HG02571 (cell line): ENCODE measurements around the gene SUMF2.
"Not testable (repeated sequence)": the region's sequence is repeated elsewhere in the genome, so short reads cannot be mapped to it uniquely, and the experiment has no call there.

Experiments
- ATAC-seq: cut with Tn5 transposase; IDR thresholded peaks from one replicate; pipeline ENCODE4 v1.9.1; 2021; ENCODE audit warnings: mild to moderate bottlenecking, moderate library complexity; ENCODE audit not compliant: unreplicated experiment

The SUMF2 gene

GRCh38 chr7:56063882-56064625 lies at the start of gene SUMF2:
SUMF2 (plus strand) TSS chr7:56064286; CDS start chr7:56064312, 26 bp downstream.
- peak; percentile 93 for ATAC-seq

- ATAC-seq = not testable (repeated sequence)
These were observed 47.1 kb upstream of the SUMF2 start for GRCh38 chr7:56017015-56017414.

GRCh38 chr7:56019501-56019900 lies 44.6 kb upstream of the SUMF2 start:
- ATAC-seq = no peak

GRCh38 chr7:56023500-56023899 lies 40.6 kb upstream of the SUMF2 start:
- ATAC-seq = no peak

- no peak for ATAC-seq
These were observed 37.5 kb upstream of the SUMF2 start for GRCh38 chr7:56026538-56026937.

GRCh38 chr7:56028942-56029630 lies 35.0 kb upstream of the SUMF2 start:
- ATAC-seq = no peak

- ATAC-seq = no peak
These were observed 33.7 kb upstream of the SUMF2 start for GRCh38 chr7:56030340-56030739.

- ATAC-seq = not testable (repeated sequence)
These were observed 32.5 kb upstream of the SUMF2 start for GRCh38 chr7:56031556-56031955.

- ATAC-seq = not testable (repeated sequence)
These were observed 31.5 kb upstream of the SUMF2 start for GRCh38 chr7:56032578-56032977.

- ATAC-seq = peak; percentile 97
These were observed 30.2 kb upstream of the SUMF2 start for GRCh38 chr7:56033671-56034432.

- no peak for ATAC-seq
These were observed 23.4 kb upstream of the SUMF2 start for GRCh38 chr7:56040730-56041129.

GRCh38 chr7:56045758-56046157 lies 18.3 kb upstream of the SUMF2 start:
- not testable (repeated sequence) for ATAC-seq

- ATAC-seq = no peak
These were observed 17.2 kb upstream of the SUMF2 start for GRCh38 chr7:56046721-56047445.

GRCh38 chr7:56047446-56048116 lies 16.5 kb upstream of the SUMF2 start:
- not testable (repeated sequence) for ATAC-seq

GRCh38 chr7:56048245-56048644 lies 15.8 kb upstream of the SUMF2 start:
- ATAC-seq = no peak

GRCh38 chr7:56048763-56049162 lies 15.3 kb upstream of the SUMF2 start:
- not testable (repeated sequence) for ATAC-seq

- ATAC-seq = no peak
These were observed 13.1 kb upstream of the SUMF2 start for GRCh38 chr7:56051053-56051338.

GRCh38 chr7:56051339-56052191 lies 12.5 kb upstream of the SUMF2 start, which contains the start of the genes CCT6A and PSPH:
CCT6A (plus strand) TSS chr7:56051765; CDS start chr7:56051849, 84 bp downstream.
PSPH (minus strand) TSS chr7:56051444; CDS start chr7:56021212, 30,232 bp downstream.
- ATAC-seq = peak; percentile 97

GRCh38 chr7:56053379-56053778 lies 10.7 kb upstream of the SUMF2 start:
- ATAC-seq = no peak
